HepG2 (cell line): ENCODE measurements around the gene AK9. TPM values are rescaled to one million over a fixed set of nuclear protein-coding genes. Genes with fewer than 3 reads are reported as not detected.

Experiments
- ATAC-seq: fragments of 200-7000 bp; cut with Tn5 transposase; 3 replicates; pipeline ENCODE4 v1.9.1; 2020; ENCODE audit warnings: mild to moderate bottlenecking, moderate library complexity
- BruUV-seq: library from RNA; stranded (reverse); fragments of 400-500 nt; replicated peaks from 2 replicates; lab custom pipeline; 2021; lab: Mats Ljungman, UMichigan
- CTCF ChIA-PET: fragments of 300-600 bp; formaldehyde crosslinking; extraction: SDS; loops from one replicate; lab custom pipeline; 2021; ENCODE audit warnings: low total read pairs, inconsistent platforms, low intra/inter-chr PET ratio; lab: Yijun Ruan, JAX
- POLR2A ChIA-PET: fragments of 350-600 bp; sonication (Branson Sonifier 250); formaldehyde crosslinking; loops from one replicate; lab custom pipeline; 2020; ENCODE audit warnings: antibody characterized with exemption, inconsistent platforms; lab: Yijun Ruan, JAX
- DNase-seq: peaks from one replicate; pipeline ENCODE4 v3.0.0-alpha.2; 2015; ENCODE audit warnings: low spot score
- FAIRE-seq: peaks from 3 replicates; lab custom pipeline; 2011; peaks lifted over from hg19 to GRCh38; lab: Jason Lieb, UNC
- H2AFZ ChIP-seq: one replicate; pipeline ENCODE4 v1.6.1; 2011; ENCODE audit warnings: low read length, inconsistent platforms
- H3K27ac ChIP-seq: fragments of 300-600 bp; 3 replicates; pipeline ENCODE4 v1.8.0; 2011; ENCODE audit warnings: mixed run types, mild to moderate bottlenecking, mixed read lengths, low read length, inconsistent platforms; ENCODE audit not compliant: insufficient read depth; ENCODE audit errors: extremely low read length
- H3K27me3 ChIP-seq, 2 experiments: fragments of 200-600 bp in 1 of 2; 2 replicates in 1 of 2; 3 replicates in 1 of 2; pipeline versions ENCODE4 v1.6.0 to v1.8.0; 2011; ENCODE audit warnings: low read length in 2 of 2, mild to moderate bottlenecking in 2 of 2, moderate library complexity in 2 of 2, inconsistent platforms in 1 of 2; ENCODE audit not compliant: insufficient read depth in 2 of 2, control insufficient read depth in 1 of 2
- H3K36me3 ChIP-seq, 2 experiments: fragments of 200-600 bp in 1 of 2; replicated peaks in 1 of 2; 2 replicates in 1 of 2; 3 replicates in 1 of 2; pipeline versions ENCODE4 v1.5.1 to v1.8.0; 2011; ENCODE audit warnings: low read length in 2 of 2, inconsistent platforms in 1 of 2; ENCODE audit not compliant: insufficient read depth in 2 of 2, control insufficient read depth in 1 of 2
- H3K4me1 ChIP-seq: 2 replicates; pipeline ENCODE4 v1.5.1; 2012; ENCODE audit warnings: low read length, inconsistent platforms; ENCODE audit not compliant: insufficient read depth
- H3K4me2 ChIP-seq: 2 replicates; pipeline ENCODE4 v1.6.0; 2011; ENCODE audit warnings: low read depth, low read length, inconsistent platforms
- H3K4me3 ChIP-seq, 3 experiments: fragments of 200-600 bp in 1 of 3; sonication (generic), shearing (Covaris generic) in 1 of 3; replicated peaks in 1 of 3; 2 replicates each; pipeline ENCODE4 v1.5.1; 2011 to 2016; ENCODE audit warnings: low read length in 3 of 3, inconsistent platforms in 2 of 3, low read depth in 2 of 3, mild to moderate bottlenecking in 2 of 3, control low read depth in 1 of 3, mixed read lengths in 1 of 3; ENCODE audit not compliant: insufficient read depth in 1 of 3
- H3K79me2 ChIP-seq: one replicate; pipeline ENCODE4 v1.6.1; 2011; ENCODE audit warnings: low read length, inconsistent platforms; ENCODE audit not compliant: insufficient read depth
- H3K9ac ChIP-seq: 2 replicates; pipeline ENCODE4 v1.6.0; 2011; ENCODE audit warnings: mild to moderate bottlenecking, low read depth, low read length, inconsistent platforms; ENCODE audit not compliant: insufficient read depth
- H3K9me3 ChIP-seq: 2 replicates; pipeline ENCODE4 v1.5.1; 2012; ENCODE audit warnings: mild to moderate bottlenecking, low read length
- H4K20me1 ChIP-seq: 2 replicates; pipeline ENCODE4 v1.6.0; 2011; ENCODE audit warnings: inconsistent platforms, mild to moderate bottlenecking, low read length, moderate library complexity; ENCODE audit not compliant: insufficient read depth
- ADNP ChIP-seq: sonication (generic); formaldehyde crosslinking; IDR thresholded peaks from 2 replicates; pipeline ENCODE4 v1.4.0; 2020; ENCODE audit warnings: missing genetic modification reagents
- FOXK2 ChIP-seq: fragments of 450-650 bp; IDR thresholded peaks from 2 replicates; pipeline ENCODE4 v1.6.1; 2016
- HNF1B ChIP-seq: sonication (generic); formaldehyde crosslinking; IDR thresholded peaks from 2 replicates; pipeline ENCODE4 v1.5.1; 2020; ENCODE audit warnings: mild to moderate bottlenecking, moderate library complexity, missing genetic modification reagents
- ISX ChIP-seq: sonication (generic); formaldehyde crosslinking; conservative IDR thresholded peaks from 2 replicates; pipeline ENCODE4 v1.5.0; 2020; ENCODE audit warnings: missing genetic modification reagents
- JUNB ChIP-seq: sonication (generic); formaldehyde crosslinking; IDR thresholded peaks from 2 replicates; pipeline ENCODE4 v1.8.0; 2022; ENCODE audit warnings: missing genetic modification reagents, mild to moderate bottlenecking, borderline replicate concordance
- KAT2B ChIP-seq: fragments of 150-350 bp; IDR thresholded peaks from 2 replicates; pipeline ENCODE4 v1.6.1; 2014; ENCODE audit warnings: low read depth, low read length, borderline replicate concordance
- REXO4 ChIP-seq: sonication (generic); formaldehyde crosslinking; IDR thresholded peaks from 2 replicates; pipeline ENCODE4 v1.8.0; 2022; ENCODE audit warnings: missing genetic modification reagents, mild to moderate bottlenecking, borderline replicate concordance
- RFX3 ChIP-seq: IDR thresholded peaks from 2 replicates; pipeline ENCODE4 v1.6.1; 2016; ENCODE audit warnings: missing biosample characterization, missing genetic modification reagents
- SIN3B ChIP-seq: fragments of 150-350 bp; IDR thresholded peaks from 2 replicates; pipeline ENCODE4 v1.6.1; 2014; ENCODE audit warnings: low read length
- XRCC5 ChIP-seq: fragments of 200-400 bp; formaldehyde crosslinking; optimal IDR thresholded peaks from 2 replicates; pipeline ENCODE3; 2017; ENCODE audit warnings: mild to moderate bottlenecking, low read length
- ZFP90 ChIP-seq: sonication (generic); formaldehyde crosslinking; IDR thresholded peaks from 2 replicates; pipeline ENCODE4 v1.8.0; 2022; ENCODE audit warnings: missing genetic modification reagents, mild to moderate bottlenecking, inconsistent platforms, borderline replicate concordance
- ZFX ChIP-seq: sonication (generic); formaldehyde crosslinking; IDR thresholded peaks from 2 replicates; pipeline ENCODE4 v1.4.0; 2020; ENCODE audit warnings: mild to moderate bottlenecking, low read depth, missing genetic modification reagents, moderate library complexity
- ZKSCAN8 ChIP-seq: IDR thresholded peaks from 2 replicates; pipeline ENCODE4 v1.6.1; 2016; ENCODE audit warnings: borderline replicate concordance, missing genetic modification reagents, missing compliant biosample characterization
- ZNF224 ChIP-seq: sonication (generic); formaldehyde crosslinking; IDR thresholded peaks from 2 replicates; pipeline ENCODE4 v1.5.0; 2020; ENCODE audit warnings: mild to moderate bottlenecking, missing genetic modification reagents
- ZNF446 ChIP-seq: sonication (generic); formaldehyde crosslinking; IDR thresholded peaks from 2 replicates; pipeline ENCODE4 v1.5.0; 2020; ENCODE audit warnings: mild to moderate bottlenecking, missing genetic modification reagents
- ZNF598 ChIP-seq: sonication (generic); formaldehyde crosslinking; IDR thresholded peaks from 2 replicates; pipeline ENCODE4 v1.5.1; 2020; ENCODE audit warnings: mild to moderate bottlenecking, missing genetic modification reagents, borderline replicate concordance
- ZSCAN12 ChIP-seq: sonication (generic); formaldehyde crosslinking; IDR thresholded peaks from 2 replicates; pipeline ENCODE4 v1.9.0; 2021; ENCODE audit warnings: mild to moderate bottlenecking, missing genetic modification reagents
- in situ Hi-C: cut with HindIII; loops from 2 replicates; pipeline ENCODE4 v1.10.0; 2017; ENCODE audit warnings: low pct_unique_long_range_greater_than_20kb; ENCODE audit not compliant: extremely low pct_ligation_motif_present
- intact Hi-C: fragments of 100-400 bp; cut with micrococcal nuclease; formaldehyde crosslinking; loops from one replicate; pipeline ENCODE4 v1.10.0; 2022; ENCODE audit not compliant: unreplicated experiment
- polyA plus RNA-seq, 8 experiments: library from polyadenylated mRNA; depleted of rRNA in 3 of 8; stranded (reverse) in 7 of 8; unstranded in 1 of 8; fragments of >200 nt; fragmentation: Illumina TruSeq in 4 of 8; extraction: Trizol in 4 of 8; gene quantifications; 2 replicates each; pipeline versions ENCODE4 v1.2.1 to v1.2.3, GENCODE V29; 2011 to 2016; ENCODE audit warnings: low read depth in 4 of 8, missing spikeins in 1 of 8, mixed read lengths in 1 of 8; ENCODE audit not compliant: insufficient read depth in 1 of 8
- total RNA-seq, 5 experiments: library from RNA; depleted of rRNA; stranded (reverse); fragments of >200 nt; fragmentation: Illumina TruSeq; extraction: Trizol; gene quantifications; 2 replicates each; pipeline ENCODE4 v1.2.3, GENCODE V29; 2016; ENCODE audit warnings: low read depth in 1 of 5
- TF ChIP-seq, protein P1 (sequence below): sonication (generic); formaldehyde crosslinking; IDR thresholded peaks from 2 replicates; pipeline ENCODE4 v1.4.0; 2020; ENCODE audit warnings: missing genetic modification reagents, mild to moderate bottlenecking, borderline replicate concordance
- TF ChIP-seq, protein P2 (sequence below): sonication (generic); formaldehyde crosslinking; conservative IDR thresholded peaks from 2 replicates; pipeline ENCODE4 v1.8.0; 2022; ENCODE audit warnings: missing genetic modification reagents
- TF ChIP-seq, protein P3 (sequence below): sonication (generic); formaldehyde crosslinking; IDR thresholded peaks from 2 replicates; pipeline ENCODE4 v1.5.1; 2020; ENCODE audit warnings: mild to moderate bottlenecking, missing genetic modification reagents, moderate library complexity

AK9 gene
- total and polyA plus RNA-seq, 2 of the 13 experiments (the other 11 are each of a cell fraction or from before 2014, with no cell fraction given), result 3.2 to 4.8 TPM

DNA sequence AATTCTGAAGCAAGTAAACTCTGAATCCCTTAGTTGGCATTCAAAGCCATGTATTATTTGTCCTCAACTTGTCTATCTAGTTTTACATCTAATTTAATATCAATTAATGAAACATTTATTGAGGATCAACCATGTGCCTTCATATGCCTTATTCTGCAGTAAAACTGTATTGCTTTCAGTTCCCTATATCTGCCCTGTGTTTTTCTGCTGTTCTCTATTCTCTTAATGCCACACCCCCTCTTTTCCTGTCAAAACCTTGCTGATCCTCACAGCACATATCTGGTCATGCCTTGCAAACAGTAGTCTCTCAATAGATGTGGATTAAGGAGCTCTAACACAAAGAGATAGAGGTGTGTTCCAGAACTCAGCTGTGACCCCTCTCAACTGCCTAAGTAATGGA, 2.1 kb upstream of the AK9 start:
- no peak overlapping the region for H2AFZ ChIP-seq
- intact Hi-C loops, result no loop called here
- H4K20me1 ChIP-seq, result no peaks in the 10 kb centered on the region
- H3K79me2 ChIP-seq, result no peaks in the 10 kb centered on the region
- no peaks in the 10 kb centered on the region for H3K9me3 ChIP-seq
- no peak overlapping the region for H3K27ac ChIP-seq
- BruUV-seq, result no TSS peak
- TF ChIP-seq, protein P1, sequence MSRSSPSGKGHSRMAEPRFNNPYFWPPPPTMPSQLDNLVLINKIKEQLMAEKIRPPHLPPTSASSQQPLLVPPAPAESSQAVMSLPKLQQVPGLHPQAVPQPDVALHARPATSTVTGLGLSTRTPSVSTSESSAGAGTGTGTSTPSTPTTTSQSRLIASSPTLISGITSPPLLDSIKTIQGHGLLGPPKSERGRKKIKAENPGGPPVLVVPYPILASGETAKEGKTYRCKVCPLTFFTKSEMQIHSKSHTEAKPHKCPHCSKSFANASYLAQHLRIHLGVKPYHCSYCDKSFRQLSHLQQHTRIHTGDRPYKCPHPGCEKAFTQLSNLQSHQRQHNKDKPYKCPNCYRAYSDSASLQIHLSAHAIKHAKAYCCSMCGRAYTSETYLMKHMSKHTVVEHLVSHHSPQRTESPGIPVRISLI, result no peak
- TF ChIP-seq KAT2B (no peak), ZNF598 (CRISPR knock-in tag) (no peak), ISX (CRISPR knock-in tag) (no peak), ADNP (CRISPR knock-in tag) (no peak), ZNF224 (CRISPR knock-in tag) (no peak), ZFX (CRISPR knock-in tag) (no peak), FOXK2 (no peak), ZKSCAN8 (CRISPR knock-in tag) (no peak), XRCC5 (no peak), JUNB (CRISPR knock-in tag) (no peak), RFX3 (no peak), ZSCAN12 (CRISPR knock-in tag) (no peak), HNF1B (no peak), ZFP90 (CRISPR knock-in tag) (no peak), ZNF446 (CRISPR knock-in tag) (no peak), SIN3B (no peak), REXO4 (CRISPR knock-in tag) (no peak)
- TF ChIP-seq, protein P2, sequence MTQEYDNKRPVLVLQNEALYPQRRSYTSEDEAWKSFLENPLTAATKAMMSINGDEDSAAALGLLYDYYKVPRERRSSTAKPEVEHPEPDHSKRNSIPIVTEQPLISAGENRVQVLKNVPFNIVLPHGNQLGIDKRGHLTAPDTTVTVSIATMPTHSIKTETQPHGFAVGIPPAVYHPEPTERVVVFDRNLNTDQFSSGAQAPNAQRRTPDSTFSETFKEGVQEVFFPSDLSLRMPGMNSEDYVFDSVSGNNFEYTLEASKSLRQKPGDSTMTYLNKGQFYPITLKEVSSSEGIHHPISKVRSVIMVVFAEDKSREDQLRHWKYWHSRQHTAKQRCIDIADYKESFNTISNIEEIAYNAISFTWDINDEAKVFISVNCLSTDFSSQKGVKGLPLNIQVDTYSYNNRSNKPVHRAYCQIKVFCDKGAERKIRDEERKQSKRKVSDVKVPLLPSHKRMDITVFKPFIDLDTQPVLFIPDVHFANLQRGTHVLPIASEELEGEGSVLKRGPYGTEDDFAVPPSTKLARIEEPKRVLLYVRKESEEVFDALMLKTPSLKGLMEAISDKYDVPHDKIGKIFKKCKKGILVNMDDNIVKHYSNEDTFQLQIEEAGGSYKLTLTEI (CRISPR knock-in tag), result no peak
- TF ChIP-seq, protein P3, sequence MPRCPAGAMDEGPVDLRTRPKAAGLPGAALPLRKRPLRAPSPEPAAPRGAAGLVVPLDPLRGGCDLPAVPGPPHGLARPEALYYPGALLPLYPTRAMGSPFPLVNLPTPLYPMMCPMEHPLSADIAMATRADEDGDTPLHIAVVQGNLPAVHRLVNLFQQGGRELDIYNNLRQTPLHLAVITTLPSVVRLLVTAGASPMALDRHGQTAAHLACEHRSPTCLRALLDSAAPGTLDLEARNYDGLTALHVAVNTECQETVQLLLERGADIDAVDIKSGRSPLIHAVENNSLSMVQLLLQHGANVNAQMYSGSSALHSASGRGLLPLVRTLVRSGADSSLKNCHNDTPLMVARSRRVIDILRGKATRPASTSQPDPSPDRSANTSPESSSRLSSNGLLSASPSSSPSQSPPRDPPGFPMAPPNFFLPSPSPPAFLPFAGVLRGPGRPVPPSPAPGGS (CRISPR knock-in tag), result no peak
- H3K4me2 ChIP-seq, result no peak overlapping the region
- H3K36me3 ChIP-seq, result no peaks in the 10 kb centered on the region
- ChIA-PET POLR2A (no interaction called here), CTCF (no interaction called here)
- peaks cover 21% of the 10 kb centered on the region for H3K4me1 ChIP-seq
- no peak overlapping the region for H3K9ac ChIP-seq
- no peaks in the 10 kb centered on the region for H3K27me3 ChIP-seq
- H3K4me3 ChIP-seq, result no peak overlapping the region
- FAIRE-seq, result no peak
- no peak for DNase-seq
- ATAC-seq, result no peak
- in situ Hi-C loops, result loop anchor here (5.0 kb wide), 1 partner anchor 166 kb away; no protein-coding TSS in a partner anchor
